Stomach (tissue), 9 donors: ENCODE measurements around the gene PIP5K1B. TPM values are rescaled to one million over a fixed set of nuclear protein-coding genes. Genes with fewer than 3 reads are reported as not detected.

Experiments
- DNase-seq, 2 donors: peaks; one replicate each; pipeline versions ENCODE4 v3.0.0 to v3.0.0-alpha.2; 2013 to 2019
- H3K27ac ChIP-seq, 5 donors: fragments of 200-600 bp in 4 of 5; sonication (generic) in 4 of 5; one replicate each; pipeline ENCODE4 v1.5.1; 2013 to 2019; ENCODE audit warnings: mild to moderate bottlenecking in 1 of 5, moderate library complexity in 1 of 5
- H3K27me3 ChIP-seq, 3 donors: fragments of 200-600 bp; sonication (generic); one replicate each; pipeline ENCODE4 v1.5.1; 2017 to 2019; ENCODE audit warnings: mixed run types in 1 of 3
- H3K36me3 ChIP-seq, 4 donors: fragments of 200-600 bp; sonication (generic); 1 replicate in 3 of 4; 2 replicates in 1 of 4; pipeline ENCODE4 v1.5.1; 2016 to 2019
- H3K4me1 ChIP-seq, 4 donors: fragments of 200-600 bp; sonication (generic); one replicate each; pipeline ENCODE4 v1.5.1; 2016 to 2019
- H3K4me3 ChIP-seq, 4 donors: fragments of 200-600 bp; sonication (generic) in 3 of 4; one replicate each; pipeline ENCODE4 v1.5.1; 2016 to 2019; ENCODE audit warnings: mild to moderate bottlenecking in 1 of 4
- H3K9me3 ChIP-seq, 4 donors: fragments of 200-600 bp; sonication (generic); one replicate each; pipeline ENCODE4 v1.5.1; 2016 to 2019
- EP300 ChIP-seq: sonication (generic); formaldehyde crosslinking; IDR thresholded peaks from one replicate; pipeline ENCODE4 v1.6.1; 2017; ENCODE audit warnings: antibody characterized with exemption
- POLR2A ChIP-seq, 4 donors: fragments of 450-650 bp; IDR thresholded peaks; one replicate each; pipeline ENCODE4 v1.6.1; 2016; ENCODE audit warnings: antibody characterized with exemption in 4 of 4, control low read depth in 2 of 4, mild to moderate bottlenecking in 1 of 4, moderate library complexity in 1 of 4
- POLR2AphosphoS5 ChIP-seq, 3 donors: sonication (generic); formaldehyde crosslinking; IDR thresholded peaks; one replicate each; pipeline ENCODE4 v1.6.1; 2016; ENCODE audit warnings: antibody characterized with exemption in 3 of 3
- WGBS, 5 donors: extraction: QIAGEN DNeasy Blood & Tissue Kit in 3 of 5; methylation state at CpG; one replicate each; pipeline versions ENCODE4 v1.1.5 to v1.1.7; 2013 to 2018; 5-methylcytosine and 5-hydroxymethylcytosine counted together
- intact Hi-C: fragments of 100-400 bp; cut with DNase I; formaldehyde crosslinking; loops from one replicate; pipeline ENCODE4 v1.15.1; 2023; ENCODE audit warnings: low total_unique reads
- polyA plus RNA-seq, 3 donors: library from polyadenylated mRNA; stranded (reverse); fragments of 200-250 nt; gene quantifications; one replicate each; pipeline ENCODE4 v1.2.3, GENCODE V29; 2013
- total RNA-seq, 5 donors: library from RNA; depleted of rRNA; stranded (reverse); fragments of >200 nt; gene quantifications; one replicate each; pipeline versions ENCODE4 v1.1.0 to v1.2.3, GENCODE V29; 2014 to 2016
- TF ChIP-seq, protein P1 (sequence below), 7 experiments: fragments of 450-650 bp in 4 of 7; fragments of 200-600 bp in 3 of 7; sonication (generic) in 3 of 7; IDR thresholded peaks; one replicate each; pipeline ENCODE4 v1.5.1; 2016 to 2019; ENCODE audit warnings: antibody characterized with exemption in 7 of 7, control low read depth in 2 of 7, mild to moderate bottlenecking in 1 of 7
- donor health status: healthy with polysubstance abuse.
- donor health status: Bipolar disorder and iron deficiency.
- donor health status: healthy.

The PIP5K1B gene
- total and polyA plus RNA-seq, 8 donors, result 2.3 to 33.8 (median 16.6) TPM

GRCh38 chr9:68832101-68832500, 127.1 kb downstream of the PIP5K1B start:
- H3K9me3 ChIP-seq, result no peaks in the 10 kb centered on the region
- DNase-seq, result no peak
- no peak for TF ChIP-seq POLR2AphosphoS5 (IDR thresholded peaks at IDR 0.05)
- TF ChIP-seq POLR2A (IDR thresholded peaks at IDR 0.05), result no peak
- TF ChIP-seq, protein P1, sequence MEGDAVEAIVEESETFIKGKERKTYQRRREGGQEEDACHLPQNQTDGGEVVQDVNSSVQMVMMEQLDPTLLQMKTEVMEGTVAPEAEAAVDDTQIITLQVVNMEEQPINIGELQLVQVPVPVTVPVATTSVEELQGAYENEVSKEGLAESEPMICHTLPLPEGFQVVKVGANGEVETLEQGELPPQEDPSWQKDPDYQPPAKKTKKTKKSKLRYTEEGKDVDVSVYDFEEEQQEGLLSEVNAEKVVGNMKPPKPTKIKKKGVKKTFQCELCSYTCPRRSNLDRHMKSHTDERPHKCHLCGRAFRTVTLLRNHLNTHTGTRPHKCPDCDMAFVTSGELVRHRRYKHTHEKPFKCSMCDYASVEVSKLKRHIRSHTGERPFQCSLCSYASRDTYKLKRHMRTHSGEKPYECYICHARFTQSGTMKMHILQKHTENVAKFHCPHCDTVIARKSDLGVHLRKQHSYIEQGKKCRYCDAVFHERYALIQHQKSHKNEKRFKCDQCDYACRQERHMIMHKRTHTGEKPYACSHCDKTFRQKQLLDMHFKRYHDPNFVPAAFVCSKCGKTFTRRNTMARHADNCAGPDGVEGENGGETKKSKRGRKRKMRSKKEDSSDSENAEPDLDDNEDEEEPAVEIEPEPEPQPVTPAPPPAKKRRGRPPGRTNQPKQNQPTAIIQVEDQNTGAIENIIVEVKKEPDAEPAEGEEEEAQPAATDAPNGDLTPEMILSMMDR (IDR thresholded peaks at IDR 0.05), result no peak
- TF ChIP-seq EP300, result no peak
- H3K36me3 ChIP-seq, result no peaks in the 10 kb centered on the region
- H3K4me1 ChIP-seq, result peaks cover 0 to 8% (median 3%) of the 10 kb centered on the region in 4 donors
- H3K27ac ChIP-seq, result no peak overlapping the region
- intact Hi-C loops, result no loop called here
- no peak overlapping the region for H3K4me3 ChIP-seq
- H3K27me3 ChIP-seq, result no peaks in the 10 kb centered on the region

GRCh38 chr9:68832861-68833518, 128.0 kb downstream of the PIP5K1B start:
- WGBS, 5 donors, result 49 to 70% (median 58%) methylated on average over 7 of the region's 7 CpGs
- Histone ChIP-seq H3K9me3 (no peaks in the 10 kb centered on the region), H3K4me1 (peaks cover 0 to 8% (median 3%) of the 10 kb centered on the region in 4 donors), H3K36me3 (no peaks in the 10 kb centered on the region), H3K4me3 (no peak overlapping the region), H3K27ac (peak overlapping the region in 1 of 5 donors; percentile 5), H3K27me3 (no peaks in the 10 kb centered on the region)
- no peak for TF ChIP-seq POLR2A (IDR thresholded peaks at IDR 0.05)
- no peak for TF ChIP-seq EP300
- TF ChIP-seq, protein P1 (IDR thresholded peaks at IDR 0.05), result no peak
- TF ChIP-seq POLR2AphosphoS5 (IDR thresholded peaks at IDR 0.05), result no peak
- no peak for DNase-seq
- intact Hi-C loops, result no loop called here

DNA sequence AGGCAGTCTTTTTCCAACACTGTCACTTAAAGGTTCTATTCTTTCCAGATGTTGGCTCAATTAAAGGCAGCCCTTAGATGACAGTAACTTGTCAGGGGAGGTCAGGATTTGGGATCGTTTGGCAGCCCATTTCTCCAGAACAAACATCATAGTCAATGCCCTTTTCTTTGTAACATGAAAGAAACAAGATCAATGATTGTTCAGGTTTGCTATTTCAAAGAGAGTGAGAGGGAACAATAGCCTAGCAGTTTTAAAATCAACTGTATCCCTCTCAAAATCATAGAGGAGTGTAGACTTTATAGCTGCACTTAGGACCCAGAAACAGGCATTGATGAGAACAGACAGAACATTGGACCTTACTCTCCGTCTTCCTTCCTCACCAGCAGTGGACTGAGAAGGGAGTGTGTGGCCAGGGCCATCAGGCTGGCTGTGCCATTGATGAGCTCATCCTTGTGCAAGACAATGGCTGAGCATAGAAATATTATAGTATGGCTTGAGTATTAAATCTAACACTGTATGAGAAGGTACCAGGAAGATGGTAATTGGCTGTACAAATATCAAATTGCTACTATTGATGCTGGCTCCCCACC, 130.0 kb downstream of the PIP5K1B start:
- H3K36me3 ChIP-seq, result no peaks in the 10 kb centered on the region
- TF ChIP-seq POLR2AphosphoS5 (IDR thresholded peaks at IDR 0.05) (no peak), POLR2A (IDR thresholded peaks at IDR 0.05) (no peak), EP300 (no peak)
- TF ChIP-seq, protein P1 (IDR thresholded peaks at IDR 0.05), result no peak
- peaks cover 0 to 8% (median 3%) of the 10 kb centered on the region in 4 donors for H3K4me1 ChIP-seq
- intact Hi-C loops, result no loop called here
- H3K4me3 ChIP-seq, result no peak overlapping the region
- H3K27me3 ChIP-seq, result no peaks in the 10 kb centered on the region
- WGBS, 5 donors, result 62 to 69% (median 63%) methylated on average over 2 of the region's 2 CpGs
- H3K27ac ChIP-seq, result no peak overlapping the region
- no peak for DNase-seq
- H3K9me3 ChIP-seq, result no peaks in the 10 kb centered on the region

DNA sequence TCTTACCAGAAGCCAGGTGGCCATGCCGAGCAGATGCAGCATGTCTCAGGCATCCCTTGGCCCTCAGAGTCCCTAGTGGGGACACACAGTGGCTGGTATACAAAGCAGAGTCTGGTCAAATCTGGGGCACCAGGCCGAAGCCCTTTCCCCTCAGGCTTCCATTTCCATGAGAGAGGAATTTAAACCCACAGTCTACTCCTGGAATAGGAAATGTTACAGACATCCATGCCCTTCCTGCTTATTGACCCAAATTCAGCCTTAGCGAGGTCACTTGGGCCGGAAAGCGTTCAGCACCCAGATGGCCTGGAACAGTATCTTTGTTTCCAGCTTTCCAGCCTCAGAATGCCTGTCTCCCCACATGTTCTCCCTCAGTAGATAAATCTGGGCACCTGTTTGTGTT, 131.7 kb downstream of the PIP5K1B start:
- no peak for DNase-seq
- Histone ChIP-seq H3K4me3 (no peak overlapping the region), H3K27ac (no peak overlapping the region), H3K27me3 (no peaks in the 10 kb centered on the region), H3K4me1 (peaks cover 0 to 8% (median 3%) of the 10 kb centered on the region in 4 donors), H3K9me3 (no peaks in the 10 kb centered on the region), H3K36me3 (no peaks in the 10 kb centered on the region)
- intact Hi-C loops, result no loop called here
- WGBS, 5 donors, result 70 to 83% (median 80%) methylated on average over 5 of the region's 5 CpGs
- TF ChIP-seq POLR2A (IDR thresholded peaks at IDR 0.05) (no peak), POLR2AphosphoS5 (IDR thresholded peaks at IDR 0.05) (no peak), EP300 (no peak)
- TF ChIP-seq, protein P1 (IDR thresholded peaks at IDR 0.05), result no peak
